GM19438 (cell line): ENCODE results near the gene ABCA13.
"Not testable (repeated sequence)": the region's sequence is repeated elsewhere in the genome, so short reads cannot be mapped to it uniquely, and the experiment has no call there.

Experiments
- ATAC-seq: cut with Tn5 transposase; IDR thresholded peaks from one replicate; pipeline ENCODE4 v1.9.1; 2021; ENCODE audit warnings: low read depth; ENCODE audit not compliant: unreplicated experiment

The ABCA13 gene

DNA sequence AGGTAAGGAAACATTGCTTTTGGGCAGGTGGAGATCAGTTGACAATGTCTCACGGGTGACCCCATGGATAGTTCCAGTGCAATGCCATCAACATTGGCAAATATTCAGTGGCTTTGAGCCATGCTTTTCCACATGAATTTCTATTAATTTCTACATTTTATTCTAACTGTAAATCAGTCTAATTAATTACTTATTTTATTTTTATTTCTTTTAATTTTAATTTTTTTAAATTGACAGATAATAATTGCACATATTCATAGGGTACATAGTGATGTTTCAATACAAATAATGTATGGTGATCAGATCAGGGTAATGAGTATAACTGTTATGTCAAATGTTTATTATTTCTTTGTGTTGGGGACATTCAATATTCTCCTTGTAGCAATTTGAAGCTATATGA lies 3.8 kb downstream of the ABCA13 start:
- no peak for ATAC-seq

DNA sequence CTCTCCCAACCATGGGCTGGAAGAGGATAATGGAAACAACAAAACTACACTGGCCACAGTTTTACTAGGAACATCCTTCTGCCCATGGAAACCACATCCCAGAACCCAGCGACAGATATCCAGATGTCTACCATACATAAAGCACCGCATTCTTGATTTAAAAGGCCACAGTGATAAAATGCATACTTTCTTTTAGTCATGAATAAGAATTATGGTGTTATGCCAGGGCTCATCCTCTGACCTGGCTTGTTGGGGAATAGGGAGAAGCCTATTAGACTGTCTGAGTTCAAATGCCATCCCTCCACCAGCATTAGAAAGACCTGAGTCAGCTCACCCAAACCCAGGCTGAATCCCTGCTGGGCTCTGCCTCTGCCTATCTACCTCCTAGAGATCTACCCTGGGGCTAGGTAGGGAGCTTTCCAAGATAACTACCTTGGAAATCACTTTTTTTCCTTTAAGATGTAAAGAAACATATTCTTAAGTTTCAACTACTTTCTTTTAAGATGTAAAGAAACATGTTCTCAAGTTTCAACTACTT lies 5.2 kb downstream of the ABCA13 start:
- ATAC-seq = no peak

DNA sequence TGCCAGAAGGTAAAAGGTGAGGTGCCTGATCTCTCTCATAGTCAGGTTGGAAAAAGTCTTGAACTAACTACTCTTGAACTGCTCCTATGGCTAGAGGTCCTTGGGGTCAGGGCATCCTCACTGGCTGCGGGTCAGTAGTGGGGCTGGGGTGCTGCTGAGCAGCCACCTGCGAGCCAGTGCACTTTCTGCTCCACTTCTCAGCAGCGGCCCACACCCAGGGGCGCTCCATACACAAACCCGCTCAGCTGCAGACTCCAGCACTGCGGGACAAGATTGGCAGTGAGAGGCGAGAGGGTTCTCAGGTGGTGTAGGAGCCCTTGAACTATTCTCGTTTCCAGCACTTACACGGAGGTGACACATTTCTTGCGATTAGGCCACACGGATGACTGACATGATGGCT lies 6.0 kb downstream of the ABCA13 start:
- no peak for ATAC-seq

DNA sequence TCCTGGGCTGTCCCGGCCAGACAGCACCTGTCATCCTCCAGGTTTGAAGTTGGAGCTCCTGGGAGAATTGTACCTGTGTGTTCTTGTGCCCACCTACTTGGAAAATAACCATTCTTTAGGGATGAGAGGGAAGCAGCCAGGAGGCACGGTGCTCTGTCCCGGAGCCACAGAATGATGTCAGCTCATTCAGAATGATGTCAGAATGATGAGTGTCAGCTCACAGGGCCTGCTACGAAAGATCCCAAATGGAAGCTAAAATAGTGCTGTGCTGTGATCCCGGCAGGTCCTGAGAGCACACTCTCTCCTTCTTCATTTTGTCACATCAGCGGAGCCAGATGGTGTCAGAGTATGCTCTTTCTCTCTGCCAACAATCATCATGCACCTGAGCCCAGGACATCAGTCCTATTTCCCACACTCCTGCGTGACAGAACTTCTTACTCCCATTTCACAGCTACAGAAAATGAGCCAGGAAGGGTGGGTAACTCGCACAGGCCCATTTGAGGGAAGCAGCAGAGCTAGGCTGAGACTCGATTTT lies 8.3 kb downstream of the ABCA13 start:
- ATAC-seq = no peak

DNA sequence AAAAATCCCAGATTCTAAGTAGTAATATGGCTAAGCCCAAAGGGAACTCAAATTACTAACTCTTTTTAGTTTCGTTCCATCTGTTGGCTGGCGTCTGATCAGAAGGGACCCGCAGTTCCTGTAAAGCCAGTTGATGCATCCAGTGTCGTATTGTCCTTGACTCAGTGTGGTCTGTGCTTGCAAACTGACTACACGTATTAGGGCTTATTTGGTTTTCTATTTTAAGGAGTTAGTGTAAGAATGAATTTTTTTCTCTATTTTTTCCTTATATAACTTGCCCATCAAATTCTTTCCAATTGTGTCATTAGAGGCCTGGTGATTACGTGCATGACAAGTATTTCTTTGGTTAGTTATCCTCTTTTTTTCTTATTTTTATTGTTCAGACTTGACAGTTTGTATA lies 9.7 kb downstream of the ABCA13 start:
- ATAC-seq = no peak

DNA sequence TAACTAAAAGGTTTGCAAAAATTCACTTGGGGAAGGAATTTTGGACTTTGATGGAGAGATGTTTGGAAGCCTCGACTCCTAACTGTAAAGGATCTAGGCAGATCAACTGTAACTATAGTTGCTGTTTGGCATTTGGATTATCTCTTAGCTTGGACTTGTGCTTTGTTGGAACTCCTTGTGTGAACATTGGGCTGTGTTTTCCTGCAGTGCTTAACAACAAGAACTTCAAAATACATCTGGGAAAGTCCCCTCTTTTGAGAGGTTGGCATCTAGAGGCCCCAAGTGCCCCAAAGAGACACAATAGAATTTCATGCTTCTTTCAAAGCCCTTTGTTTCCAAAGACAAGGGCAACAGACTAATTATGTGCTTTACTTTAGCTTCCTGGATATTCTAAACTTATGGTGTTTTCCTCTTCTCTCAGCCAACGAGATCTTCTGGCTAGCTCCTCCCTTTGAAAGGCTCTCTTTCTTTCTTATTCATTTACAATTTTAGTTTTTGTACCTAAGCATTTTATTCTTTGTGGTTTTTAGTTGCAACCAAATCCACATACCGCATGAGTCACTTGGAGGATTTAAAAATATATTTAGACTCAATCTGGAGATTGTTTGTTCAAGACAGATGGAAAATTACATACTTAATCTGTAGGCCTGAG lies 11.6 kb downstream of the ABCA13 start:
- no peak for ATAC-seq

DNA sequence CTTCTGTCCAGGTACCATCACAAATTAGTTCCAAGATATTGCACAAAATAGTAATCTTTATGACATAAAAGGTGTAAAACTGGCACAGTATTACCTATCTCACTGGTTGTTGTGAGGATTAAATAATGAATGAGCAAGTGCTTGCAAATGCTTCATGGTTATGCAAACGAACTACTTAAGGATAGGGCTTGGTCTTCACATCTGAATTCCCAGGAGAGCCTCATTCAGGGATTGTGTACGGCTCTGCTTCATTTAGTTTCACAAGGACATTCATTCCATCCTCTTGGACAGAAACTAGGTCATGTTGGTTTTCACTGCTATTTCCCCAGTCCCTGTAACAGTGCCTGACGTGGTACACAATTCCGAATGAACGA lies 12.1 kb downstream of the ABCA13 start:
- no peak for ATAC-seq

DNA sequence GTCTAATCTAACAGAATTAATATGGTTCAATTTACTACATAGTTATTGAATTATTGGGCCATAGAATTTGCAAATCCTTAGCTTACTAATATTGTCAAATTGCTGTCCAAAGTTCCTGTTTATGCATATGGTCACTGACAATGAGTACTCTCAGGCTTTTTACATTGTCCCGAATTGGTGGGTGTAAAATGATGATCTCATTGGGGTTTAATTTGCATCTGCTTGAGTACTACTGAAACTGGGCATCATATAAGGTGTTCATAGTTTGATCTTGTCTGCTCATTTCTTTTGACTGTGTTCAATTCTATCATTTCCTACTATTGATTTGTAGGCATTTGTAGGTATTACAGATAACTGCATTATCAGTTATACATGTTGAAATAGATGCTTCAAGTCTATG lies 12.7 kb downstream of the ABCA13 start:
- no peak for ATAC-seq

DNA sequence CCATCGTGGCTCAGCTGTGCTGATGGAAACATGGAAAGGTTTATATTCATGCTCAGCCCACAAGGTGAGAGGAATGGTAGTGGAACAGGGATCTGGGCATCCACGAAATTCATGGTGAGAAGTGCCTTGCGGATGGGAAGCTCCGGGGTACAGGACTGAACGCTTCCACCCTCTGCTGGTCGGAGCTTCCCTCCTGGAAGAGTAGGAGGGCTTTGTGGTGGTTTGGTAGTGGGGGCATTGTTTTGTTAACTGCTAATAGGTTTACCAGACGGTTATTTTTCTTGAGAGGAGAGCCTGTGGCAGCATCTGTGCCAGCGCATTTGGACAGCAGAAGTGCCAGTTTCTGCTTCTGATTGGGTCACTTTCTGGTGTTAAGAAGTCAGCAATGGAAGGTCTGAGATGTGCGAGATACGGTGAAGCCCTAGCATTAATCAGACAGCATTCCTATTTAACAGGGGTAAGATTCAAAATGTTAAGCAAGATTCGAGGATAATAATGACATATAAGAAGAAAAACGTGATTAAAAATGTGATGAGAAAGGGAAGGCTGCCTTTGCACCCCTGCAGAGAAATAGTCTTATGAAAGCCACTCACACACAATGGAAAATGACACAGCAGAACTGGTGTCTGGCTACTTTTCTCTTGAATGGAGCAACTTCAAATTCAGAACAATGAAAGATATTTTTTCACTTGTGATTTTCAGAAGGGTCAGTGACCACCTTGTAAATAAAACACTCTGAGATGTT lies 17.7 kb downstream of the ABCA13 start:
- ATAC-seq = no peak

DNA sequence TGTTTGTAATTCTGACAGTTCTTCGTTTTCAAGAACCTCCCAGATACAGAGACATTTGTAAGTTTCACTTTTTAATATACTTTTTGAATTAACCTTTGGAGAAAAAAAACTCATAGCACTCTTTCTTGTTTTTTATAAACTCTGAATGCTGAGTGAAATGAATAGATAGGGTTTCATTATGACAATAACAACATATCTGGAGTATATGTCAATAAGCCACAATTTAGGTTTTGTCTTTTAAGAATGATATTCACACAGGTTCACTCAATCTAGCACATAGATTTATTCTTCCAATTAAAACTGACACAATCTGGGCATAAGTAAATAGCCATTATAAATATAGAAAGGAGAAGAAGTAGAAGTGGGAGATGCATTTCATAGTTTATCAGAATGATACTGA lies 21.7 kb downstream of the ABCA13 start:
- no peak for ATAC-seq

DNA sequence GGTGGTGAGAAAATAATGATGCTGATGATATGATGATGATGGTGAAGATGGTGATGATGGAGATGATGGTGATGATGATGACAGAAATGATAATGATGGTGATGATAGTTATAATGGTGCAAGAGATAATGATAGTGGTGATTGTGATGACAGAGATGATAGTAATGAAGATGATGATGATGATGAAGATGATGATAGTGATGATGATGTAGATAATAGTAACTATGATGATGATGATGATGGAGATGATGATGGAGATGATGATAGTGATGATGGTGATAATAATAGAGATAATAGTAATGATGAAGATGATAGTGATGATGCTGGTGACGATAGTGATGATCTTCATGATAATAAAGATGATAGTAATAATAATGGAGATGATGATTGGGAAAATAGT lies 22.2 kb downstream of the ABCA13 start:
- ATAC-seq = no peak

DNA sequence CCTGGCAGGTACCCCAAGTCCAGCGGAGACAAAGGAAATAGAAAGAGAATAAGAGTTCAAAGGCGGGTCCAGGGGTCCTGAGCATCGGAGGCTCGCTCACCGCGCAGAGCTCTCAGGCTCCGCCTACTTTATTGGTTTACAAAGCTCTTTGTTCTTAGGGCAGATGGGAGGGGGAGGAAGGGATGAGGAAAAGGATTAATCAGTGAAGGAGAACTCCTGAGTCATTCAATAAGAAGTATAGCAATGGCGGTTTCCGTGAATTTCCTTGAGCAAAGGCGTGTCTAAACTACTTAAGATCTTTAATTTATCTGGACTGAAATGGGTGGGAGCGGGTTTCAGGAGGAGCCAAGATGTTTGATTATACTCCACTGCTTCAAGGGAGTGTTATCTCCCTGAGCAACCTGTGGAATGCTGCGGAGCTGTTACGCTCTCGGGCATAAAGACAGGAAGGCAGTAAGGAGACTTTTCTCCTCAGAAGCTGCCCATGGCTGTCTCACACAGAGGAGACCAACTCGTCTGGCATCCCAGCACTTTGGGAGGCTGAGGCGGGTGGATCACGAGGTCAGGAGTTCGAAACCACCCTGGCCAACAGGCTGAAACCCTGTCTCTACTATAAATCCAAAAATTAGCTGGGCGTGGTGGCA lies 29.8 kb downstream of the ABCA13 start:
- ATAC-seq = not testable (repeated sequence)

DNA sequence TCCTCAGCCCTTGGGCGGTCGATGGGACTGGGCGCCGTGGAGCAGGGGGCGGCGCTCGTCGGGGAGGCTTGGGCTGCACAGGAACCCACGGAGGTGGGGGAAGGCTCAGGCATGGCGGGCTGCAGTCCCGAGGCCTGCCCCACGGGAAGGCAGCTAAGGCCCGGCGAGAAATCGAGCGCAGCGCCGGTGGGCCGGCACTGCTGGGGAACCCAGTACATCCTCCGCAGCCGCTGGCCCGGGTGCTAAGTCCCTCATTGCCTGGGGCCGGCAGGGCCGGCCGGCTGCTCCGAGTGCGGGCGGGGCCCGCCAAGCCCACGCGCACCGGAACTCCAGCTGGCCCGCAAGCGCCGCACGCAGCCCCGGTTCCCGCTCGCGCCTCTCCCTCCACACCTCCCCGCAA lies 31.7 kb downstream of the ABCA13 start:
- ATAC-seq = not testable (repeated sequence)

DNA sequence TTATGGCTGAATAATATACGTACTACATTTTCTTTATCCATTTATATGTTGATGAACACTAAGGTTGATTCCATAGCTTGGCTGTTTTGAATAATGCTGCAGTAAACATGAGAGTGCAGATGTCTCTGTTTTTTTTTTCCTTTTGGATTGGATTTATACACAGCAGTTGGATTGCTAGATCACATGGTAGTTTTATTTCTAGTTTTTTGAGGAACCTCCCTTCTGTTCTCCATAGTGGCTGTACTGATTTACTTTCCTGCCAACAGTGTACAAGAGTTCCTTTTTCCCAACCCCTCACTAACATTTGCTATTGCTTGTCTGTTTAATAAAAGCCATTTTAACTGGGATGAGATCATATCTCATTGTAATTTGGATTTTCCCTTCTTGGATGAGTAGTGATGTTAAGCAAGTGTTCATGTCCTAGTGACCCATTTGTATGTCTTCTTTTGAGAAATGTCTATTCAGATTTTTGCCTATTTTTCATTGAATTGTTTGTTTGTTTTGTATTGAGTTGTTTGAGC lies 36.0 kb downstream of the ABCA13 start:
- no peak for ATAC-seq

DNA sequence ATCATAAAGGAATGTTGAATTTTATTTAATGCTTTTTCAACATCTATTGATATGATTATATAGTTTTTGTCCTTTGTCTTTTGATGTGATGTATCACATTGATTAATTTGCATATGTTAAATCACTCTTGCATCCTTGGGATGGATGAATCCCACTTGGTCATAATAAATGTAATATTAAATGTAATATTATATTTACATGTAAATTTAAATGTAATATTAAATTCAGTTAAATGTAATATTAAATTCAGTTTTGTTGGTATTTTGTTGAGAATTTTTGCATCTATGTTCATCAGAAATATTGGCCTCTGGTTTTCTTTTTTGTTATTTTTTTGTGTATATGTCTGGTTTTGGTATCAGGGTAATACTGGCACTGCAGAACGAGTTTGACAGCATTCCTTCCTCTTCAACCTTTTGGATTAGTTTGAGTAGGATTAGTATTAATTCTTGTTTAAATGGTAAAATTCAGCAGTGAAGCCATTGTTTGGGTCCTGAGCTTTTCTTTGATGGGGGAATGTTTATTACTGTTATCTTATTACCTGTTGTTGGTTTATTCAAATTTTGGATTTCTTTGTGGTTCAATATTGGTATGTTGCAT lies 37.8 kb downstream of the ABCA13 start:
- ATAC-seq = no peak

DNA sequence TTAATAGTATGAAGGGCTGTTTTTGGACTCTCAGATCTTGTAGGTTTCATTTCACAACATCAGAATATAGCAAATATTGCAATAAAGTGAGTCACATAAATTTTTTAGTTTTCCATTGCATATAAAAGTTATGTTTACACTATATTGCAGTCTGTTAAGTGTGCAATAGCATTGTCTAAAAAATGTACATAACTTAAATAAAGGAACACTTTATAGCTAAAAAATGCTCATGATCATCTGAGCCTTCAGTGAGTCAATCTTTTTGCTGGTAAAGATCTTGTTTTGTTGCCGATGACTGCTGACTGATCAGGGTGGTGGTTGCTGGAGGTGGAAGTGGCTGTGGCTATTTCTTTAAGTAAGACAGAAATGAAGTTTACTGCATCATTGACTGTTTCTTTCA lies 42.0 kb downstream of the ABCA13 start:
- no peak for ATAC-seq

DNA sequence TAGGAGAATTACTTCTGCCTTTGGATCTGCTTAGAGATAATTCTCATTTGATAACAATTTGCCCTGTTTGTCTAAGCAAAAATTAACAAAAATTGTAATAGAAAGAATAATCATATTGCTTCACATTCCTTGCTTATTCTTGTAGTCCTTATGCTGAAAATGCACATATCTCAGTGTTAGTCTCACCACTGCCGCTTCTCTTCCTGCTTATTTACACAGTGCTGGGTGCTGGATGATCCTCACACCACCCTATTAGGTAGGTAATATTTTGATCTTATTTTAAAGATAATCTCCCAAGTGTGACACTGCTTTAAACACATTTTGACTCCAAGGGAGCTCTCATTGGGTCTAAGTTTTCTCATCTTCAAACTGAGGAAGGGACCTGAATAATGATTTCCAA lies 46.0 kb downstream of the ABCA13 start:
- no peak for ATAC-seq

DNA sequence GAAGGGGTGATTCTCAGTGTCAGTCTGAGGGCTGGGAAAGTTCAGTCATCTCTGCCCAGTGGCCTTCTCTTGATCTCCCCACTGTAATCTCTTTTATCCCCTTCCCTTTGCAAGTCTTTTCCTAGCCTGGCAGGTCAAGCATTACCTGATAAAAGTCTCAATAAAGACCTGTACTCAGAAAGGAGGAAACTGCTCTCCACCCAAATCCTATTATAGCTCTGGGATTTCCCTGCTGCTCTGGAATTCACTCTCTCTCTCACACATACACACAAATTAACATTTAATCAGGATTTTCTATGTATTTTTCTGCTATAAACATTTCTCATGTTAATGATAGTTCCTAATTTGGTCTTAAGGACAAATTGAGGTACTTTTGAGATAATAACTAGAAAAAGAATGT lies 46.5 kb downstream of the ABCA13 start:
- ATAC-seq = no peak

DNA sequence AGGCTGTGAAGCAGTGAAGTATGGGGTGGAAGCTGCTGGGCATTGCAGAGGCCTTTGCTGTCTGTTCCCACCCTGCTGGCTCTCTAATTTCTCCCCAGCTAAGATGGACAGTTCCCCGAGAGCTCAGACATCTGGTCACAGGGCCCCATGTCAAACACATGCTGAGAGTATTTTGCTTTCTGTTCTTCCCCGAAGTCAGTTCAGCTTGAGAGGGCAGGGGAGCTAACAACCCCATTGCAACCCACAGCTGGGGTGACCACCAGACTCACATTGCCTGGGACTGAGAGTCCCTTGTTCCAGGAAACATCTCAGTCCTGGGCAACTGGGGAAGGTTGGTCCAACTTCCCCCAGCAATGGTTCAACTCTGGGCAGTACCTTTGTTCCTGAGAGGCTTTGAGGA lies 52.8 kb downstream of the ABCA13 start:
- no peak for ATAC-seq

DNA sequence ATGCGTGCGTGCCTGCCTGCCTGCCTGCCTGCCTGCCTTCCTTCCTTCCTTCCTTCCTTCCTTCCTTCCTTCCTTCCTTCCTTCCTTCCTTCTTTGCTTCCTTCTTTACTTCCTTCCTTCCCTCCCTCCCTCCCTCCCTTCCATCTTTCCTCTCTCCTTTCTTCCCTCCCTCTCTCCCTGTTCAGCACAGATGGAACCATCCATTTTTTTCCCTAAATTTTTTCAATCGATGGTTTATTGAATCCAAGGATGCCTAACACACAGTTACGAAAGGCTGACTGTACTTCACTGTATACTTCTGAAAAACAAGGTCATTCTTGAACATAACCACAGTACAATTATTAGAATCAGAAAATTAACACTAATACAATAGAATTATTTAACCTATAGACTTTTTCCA lies 53.8 kb downstream of the ABCA13 start:
- no peak for ATAC-seq

DNA sequence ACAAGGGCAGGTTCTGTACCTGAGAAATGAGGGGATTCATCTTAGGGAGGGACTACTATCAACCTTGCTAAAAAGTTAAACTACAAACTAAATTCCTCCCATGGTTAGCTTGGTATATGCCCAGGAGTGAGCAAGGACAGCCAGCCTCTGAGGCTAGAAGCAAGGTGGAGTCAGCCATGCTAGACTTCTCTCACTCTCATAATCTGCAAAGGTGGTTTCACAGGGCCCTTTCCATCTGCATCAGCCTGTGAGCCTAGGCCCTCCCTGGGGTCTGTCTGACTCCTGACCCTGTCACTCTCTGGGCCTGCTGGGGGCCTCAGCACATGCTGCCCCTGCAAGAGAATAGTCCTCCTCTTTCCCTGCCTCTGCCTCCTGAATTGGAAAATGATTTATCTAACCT lies 66.1 kb downstream of the ABCA13 start:
- no peak for ATAC-seq
